Neural cell (in vitro differentiated cells): ENCODE data around the gene TBKBP1.

Experiments
- EP300 ChIP-seq: fragments of 450-650 bp; conservative IDR thresholded peaks from 2 replicates; pipeline ENCODE4 v1.6.1; 2014; ENCODE audit warnings: antibody characterized with exemption, mild to moderate bottlenecking, moderate library complexity; ENCODE audit not compliant: poor library complexity, severe bottlenecking
- EZH2 ChIP-seq: fragments of 200-600, 300-800 bp; shearing (Covaris generic), sonication (generic); IDR thresholded peaks from 2 replicates; pipeline ENCODE4 v1.6.1; 2014; ENCODE audit warnings: antibody characterized with exemption, low read length, borderline replicate concordance, mild to moderate bottlenecking; ENCODE audit not compliant: insufficient read depth, poor library complexity, severe bottlenecking
- POLR2AphosphoS5 ChIP-seq: IDR thresholded peaks from 2 replicates; pipeline ENCODE4 v1.6.1; 2012
- RAD21 ChIP-seq: fragments of 450-650 bp; conservative IDR thresholded peaks from 2 replicates; pipeline ENCODE4 v1.6.1; 2014; ENCODE audit warnings: antibody characterized with exemption, mild to moderate bottlenecking, moderate library complexity
- TF ChIP-seq, protein P1 (sequence below): fragments of 450-650 bp; IDR thresholded peaks from 2 replicates; pipeline ENCODE4 v1.5.1; 2014; ENCODE audit warnings: antibody characterized with exemption, mild to moderate bottlenecking, moderate library complexity; ENCODE audit not compliant: poor library complexity, severe bottlenecking

GRCh38 chr17:47724705-47725104 is 30.7 kb downstream of the TBKBP1 start:
- TF ChIP-seq, protein P1, sequence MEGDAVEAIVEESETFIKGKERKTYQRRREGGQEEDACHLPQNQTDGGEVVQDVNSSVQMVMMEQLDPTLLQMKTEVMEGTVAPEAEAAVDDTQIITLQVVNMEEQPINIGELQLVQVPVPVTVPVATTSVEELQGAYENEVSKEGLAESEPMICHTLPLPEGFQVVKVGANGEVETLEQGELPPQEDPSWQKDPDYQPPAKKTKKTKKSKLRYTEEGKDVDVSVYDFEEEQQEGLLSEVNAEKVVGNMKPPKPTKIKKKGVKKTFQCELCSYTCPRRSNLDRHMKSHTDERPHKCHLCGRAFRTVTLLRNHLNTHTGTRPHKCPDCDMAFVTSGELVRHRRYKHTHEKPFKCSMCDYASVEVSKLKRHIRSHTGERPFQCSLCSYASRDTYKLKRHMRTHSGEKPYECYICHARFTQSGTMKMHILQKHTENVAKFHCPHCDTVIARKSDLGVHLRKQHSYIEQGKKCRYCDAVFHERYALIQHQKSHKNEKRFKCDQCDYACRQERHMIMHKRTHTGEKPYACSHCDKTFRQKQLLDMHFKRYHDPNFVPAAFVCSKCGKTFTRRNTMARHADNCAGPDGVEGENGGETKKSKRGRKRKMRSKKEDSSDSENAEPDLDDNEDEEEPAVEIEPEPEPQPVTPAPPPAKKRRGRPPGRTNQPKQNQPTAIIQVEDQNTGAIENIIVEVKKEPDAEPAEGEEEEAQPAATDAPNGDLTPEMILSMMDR = no peak
- TF ChIP-seq EP300 = no peak
- no peak for TF ChIP-seq EZH2
- no peak for TF ChIP-seq POLR2AphosphoS5
- no peak for TF ChIP-seq RAD21
